HG03060 (cell line): ENCODE measurements around the gene ANKS1A.

Experiments
- ATAC-seq: cut with Tn5 transposase; IDR thresholded peaks from one replicate; pipeline ENCODE4 v1.9.1; 2021; ENCODE audit warnings: low read depth, moderate number of reproducible peaks; ENCODE audit not compliant: unreplicated experiment

Gene ANKS1A

GRCh38 chr6:35016502-35017321 lies 127.7 kb downstream of the ANKS1A start:
- ATAC-seq = no peak

DNA sequence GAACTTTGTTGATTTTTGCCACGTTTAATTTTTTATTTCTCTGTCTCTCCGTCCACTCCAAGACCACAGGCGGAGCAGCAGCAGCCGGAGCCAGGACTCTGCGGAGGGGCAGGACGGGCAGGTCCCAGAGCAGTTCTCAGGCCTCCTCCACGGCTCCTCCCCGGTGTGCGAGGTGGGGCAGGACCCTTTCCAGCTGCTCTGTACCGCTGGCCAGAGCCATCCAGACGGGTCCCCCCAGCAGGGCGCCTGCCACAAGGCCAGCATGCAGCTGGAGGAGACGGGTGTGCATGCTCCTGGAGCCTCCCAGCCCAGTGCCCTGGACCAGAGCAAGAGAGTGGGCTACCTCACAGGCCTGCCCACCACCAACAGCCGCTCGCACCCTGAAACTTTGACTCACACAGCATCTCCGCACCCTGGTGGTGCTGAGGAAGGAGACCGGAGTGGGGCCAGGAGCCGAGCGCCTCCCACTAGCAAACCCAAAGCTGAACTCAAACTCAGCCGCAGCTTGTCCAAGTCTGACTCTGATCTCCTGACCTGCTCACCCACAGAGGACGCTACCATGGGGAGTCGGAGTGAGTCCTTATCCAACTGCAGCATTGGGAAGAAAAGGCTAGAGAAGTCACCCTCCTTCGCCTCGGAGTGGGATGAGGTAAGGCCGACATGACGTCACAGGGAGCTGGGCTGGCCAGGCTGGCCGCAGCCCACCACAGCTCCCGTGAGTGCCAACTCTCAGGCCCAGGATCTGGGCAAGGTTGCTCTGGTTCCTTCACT lies 128.5 kb downstream of the ANKS1A start:
- no peak for ATAC-seq

GRCh38 chr6:35018182-35018519 lies 129.1 kb downstream of the ANKS1A start:
- no peak for ATAC-seq

DNA sequence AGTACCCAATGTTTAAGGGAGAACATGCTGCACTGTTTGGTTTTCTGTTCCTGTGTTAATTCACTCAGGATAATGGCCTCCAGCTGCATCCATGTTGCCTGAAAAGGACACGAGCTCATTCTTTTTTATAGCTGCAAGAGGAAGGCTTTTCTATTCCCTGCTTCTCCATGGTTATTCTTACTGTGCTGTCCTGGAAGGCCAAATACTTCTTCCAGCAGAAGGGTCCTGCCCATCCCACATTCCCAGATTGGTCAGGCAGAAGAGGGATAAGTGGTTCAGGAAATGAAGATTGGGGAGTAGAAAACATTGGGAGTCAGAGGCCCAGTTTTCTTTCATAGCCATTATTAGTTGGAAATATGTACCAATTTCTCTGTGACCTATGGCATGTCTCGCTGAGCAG lies 129.7 kb downstream of the ANKS1A start:
- ATAC-seq = no peak

- ATAC-seq = no peak
Observed at GRCh38 chr6:35019171-35019570, 130.1 kb downstream of the ANKS1A start.

DNA sequence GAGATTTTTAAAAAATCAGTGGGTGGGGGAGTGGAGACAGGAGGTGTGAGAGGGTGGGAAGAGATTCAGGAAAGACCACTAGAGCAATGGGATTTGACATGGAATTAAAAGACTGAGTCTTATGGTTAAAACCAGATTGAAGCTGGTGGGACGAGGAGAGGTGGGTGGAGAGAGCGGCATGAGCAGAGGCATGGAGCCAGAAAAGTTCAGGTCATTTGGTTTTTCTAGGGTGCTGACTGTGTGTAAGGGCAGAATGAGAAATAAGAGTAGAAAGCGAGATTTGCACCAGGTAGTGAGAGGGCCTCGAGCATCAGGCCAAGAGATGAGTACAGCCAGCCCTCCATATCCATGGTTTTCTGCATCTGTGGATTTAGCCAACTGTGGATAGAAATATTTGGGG lies 130.8 kb downstream of the ANKS1A start:
- no peak for ATAC-seq

GRCh38 chr6:35021004-35021403 lies 131.9 kb downstream of the ANKS1A start:
- no peak for ATAC-seq

DNA sequence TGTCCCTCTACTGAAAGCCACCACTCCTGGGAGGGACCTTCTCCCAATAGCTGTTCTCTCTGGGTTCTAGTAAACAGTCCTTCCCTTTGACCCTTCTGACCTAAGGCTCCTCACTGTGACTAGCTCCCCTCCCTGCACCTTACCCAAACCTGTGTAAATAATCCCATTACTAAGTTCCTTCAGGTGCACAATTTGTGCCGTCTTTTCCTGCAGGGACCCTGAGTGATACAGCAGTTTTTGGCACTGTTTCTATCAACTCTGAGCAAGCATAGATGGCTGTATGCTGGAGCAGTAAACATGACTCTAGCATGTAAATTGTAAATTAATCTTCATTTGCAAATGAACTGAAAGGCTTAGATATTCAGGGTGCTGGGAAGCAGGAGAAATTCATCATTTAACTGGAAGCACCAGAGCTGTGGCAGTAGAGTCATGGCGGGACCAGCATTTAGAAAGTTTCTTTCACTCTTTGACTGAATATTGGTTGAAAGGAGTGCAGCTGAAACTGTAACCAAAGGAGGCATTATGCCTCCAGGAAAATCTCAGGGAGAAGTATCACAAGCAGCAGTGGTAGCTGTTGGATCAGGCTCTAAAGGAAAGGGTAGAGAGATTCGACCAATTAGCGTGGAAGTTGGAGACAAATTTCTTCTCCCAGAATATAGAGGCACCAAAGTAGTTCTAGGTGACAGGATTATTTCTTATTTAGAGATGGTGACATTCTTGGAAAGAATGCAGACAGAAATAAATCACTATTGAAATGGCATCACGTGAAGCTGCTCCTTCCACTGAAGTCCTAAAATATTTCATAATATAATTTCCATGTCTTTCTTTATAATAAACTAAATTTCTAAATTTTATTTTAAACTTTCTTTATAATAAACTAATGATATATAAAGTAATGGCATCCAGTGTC lies 134.3 kb downstream of the ANKS1A start:
- no peak for ATAC-seq

GRCh38 chr6:35024551-35025054 lies 135.5 kb downstream of the ANKS1A start:
- no peak for ATAC-seq

- no peak for ATAC-seq
Observed at GRCh38 chr6:35025232-35026188, 136.5 kb downstream of the ANKS1A start.

- no peak for ATAC-seq
Observed at GRCh38 chr6:35026434-35027222, 137.6 kb downstream of the ANKS1A start.

DNA sequence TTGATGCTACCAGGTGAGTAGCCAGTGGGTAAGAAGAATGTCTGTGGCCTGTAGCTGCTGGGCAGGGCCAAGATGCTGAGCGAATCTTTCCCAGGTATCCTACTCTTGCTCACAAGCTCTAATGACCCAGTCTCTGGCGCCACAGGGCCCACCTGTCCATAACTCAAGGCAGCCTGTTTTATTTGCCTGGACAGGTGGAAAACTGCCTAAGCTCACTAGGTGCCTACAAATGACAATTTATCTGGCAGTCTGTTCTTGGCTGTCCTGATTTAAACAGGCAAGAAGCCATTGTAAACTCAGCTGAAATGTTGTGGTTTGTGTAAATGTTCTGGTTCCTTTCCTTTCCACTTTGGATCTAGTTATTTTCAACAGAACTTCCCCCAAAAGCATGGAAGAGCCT lies 138.8 kb downstream of the ANKS1A start:
- no peak for ATAC-seq

DNA sequence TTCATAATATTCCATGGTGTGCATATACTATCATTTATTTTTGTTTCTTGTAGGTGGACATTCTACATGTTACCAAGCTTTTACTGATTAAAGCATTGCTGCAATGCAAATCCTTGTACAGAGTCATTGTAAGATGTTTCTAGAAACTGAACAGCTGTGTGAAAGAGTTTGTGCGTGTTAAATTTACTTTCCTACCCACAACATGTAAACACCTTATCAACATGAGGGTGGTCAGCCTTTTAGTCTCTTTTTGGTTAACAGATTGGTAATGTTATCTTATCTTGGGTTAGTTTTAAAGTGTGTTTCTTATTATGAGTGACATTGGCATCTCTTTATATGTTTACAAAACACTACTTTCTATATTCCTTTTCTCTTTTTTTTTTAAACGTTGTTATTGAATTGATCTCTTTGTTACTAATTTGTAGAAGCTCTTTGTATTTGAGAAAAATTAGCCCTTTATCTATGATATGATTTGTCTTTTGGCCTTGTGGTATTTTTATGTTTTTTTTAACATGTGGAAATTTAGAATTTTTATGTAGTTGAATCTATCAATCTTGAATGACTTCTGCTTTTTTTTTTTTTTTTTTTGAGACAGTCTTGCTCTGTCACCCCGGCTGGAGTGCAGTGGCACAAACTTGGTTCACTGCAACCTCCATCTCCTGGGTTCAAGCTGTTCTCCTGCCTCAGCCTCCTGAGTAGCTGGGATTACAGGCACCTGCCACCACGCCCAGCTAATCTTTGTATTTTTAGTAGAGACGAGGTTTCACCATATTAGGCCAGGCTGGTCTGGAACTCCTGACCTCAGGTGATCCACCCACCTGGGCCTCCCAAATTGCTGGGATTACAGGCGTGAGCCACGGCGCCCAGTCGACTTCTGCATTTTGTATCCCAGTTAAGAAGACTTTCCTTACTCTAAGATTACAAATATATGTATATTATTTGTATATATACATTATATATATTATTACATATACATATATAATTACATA lies 140.0 kb downstream of the ANKS1A start:
- no peak for ATAC-seq

- no peak for ATAC-seq
Observed at GRCh38 chr6:35030099-35030498, 141.0 kb downstream of the ANKS1A start.

- ATAC-seq = no peak
Observed at GRCh38 chr6:35031611-35032529, 142.8 kb downstream of the ANKS1A start.

DNA sequence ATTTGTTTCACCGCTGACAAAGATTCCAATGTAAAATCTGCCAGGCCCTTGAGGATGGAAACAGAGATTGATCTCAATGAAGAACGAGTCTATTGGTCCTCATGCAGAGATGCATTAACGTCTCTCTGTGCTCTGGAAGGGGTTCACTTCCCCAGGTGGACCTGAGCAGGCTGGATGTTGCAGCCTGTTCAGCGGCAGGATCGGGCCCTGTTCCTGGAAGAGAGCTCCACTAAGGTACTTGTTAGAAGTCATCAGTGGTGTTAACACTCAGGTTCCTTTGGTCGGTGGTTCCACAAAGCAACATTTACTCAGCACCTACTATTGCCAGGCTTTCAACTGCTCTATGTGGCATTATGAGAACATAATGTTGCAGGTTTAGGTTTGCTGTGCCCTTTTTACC lies 144.6 kb downstream of the ANKS1A start:
- ATAC-seq = no peak
